Measurements from ENCODE around the gene NIM1K.

DNA sequence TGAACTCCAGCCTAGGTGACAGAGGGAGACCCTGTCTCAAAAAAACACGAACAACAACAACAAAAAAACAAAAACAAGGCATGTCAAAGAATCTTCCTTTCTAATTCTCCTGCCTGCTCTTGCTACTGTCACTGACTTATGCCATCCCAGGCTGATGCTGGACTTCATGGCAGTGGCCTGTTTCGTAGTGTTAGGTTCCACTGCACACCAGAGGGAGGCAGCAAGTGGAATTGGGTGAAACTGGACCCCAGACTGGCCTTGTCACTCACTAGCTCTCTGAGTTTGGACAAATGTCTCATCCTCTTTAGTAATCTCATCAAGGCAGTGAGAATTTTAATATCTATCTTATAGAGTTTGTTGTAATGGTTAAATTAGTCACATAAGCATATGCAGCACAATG, 12.9 kb downstream of the NIM1K start:
- no peak for TF ChIP-seq NR1H2 (CRISPR knock-in tag; IDR thresholded peaks at IDR 0.05)
- TF ChIP-seq RELA (CRISPR knock-in tag; IDR thresholded peaks at IDR 0.05; ENCODE audit: borderline replicate concordance) = no peak
- TF ChIP-seq, protein P1, sequence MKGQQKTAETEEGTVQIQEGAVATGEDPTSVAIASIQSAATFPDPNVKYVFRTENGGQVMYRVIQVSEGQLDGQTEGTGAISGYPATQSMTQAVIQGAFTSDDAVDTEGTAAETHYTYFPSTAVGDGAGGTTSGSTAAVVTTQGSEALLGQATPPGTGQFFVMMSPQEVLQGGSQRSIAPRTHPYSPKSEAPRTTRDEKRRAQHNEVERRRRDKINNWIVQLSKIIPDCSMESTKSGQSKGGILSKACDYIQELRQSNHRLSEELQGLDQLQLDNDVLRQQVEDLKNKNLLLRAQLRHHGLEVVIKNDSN (CRISPR knock-in tag; IDR thresholded peaks at IDR 0.05) = no peak
- TF ChIP-seq, protein P2, sequence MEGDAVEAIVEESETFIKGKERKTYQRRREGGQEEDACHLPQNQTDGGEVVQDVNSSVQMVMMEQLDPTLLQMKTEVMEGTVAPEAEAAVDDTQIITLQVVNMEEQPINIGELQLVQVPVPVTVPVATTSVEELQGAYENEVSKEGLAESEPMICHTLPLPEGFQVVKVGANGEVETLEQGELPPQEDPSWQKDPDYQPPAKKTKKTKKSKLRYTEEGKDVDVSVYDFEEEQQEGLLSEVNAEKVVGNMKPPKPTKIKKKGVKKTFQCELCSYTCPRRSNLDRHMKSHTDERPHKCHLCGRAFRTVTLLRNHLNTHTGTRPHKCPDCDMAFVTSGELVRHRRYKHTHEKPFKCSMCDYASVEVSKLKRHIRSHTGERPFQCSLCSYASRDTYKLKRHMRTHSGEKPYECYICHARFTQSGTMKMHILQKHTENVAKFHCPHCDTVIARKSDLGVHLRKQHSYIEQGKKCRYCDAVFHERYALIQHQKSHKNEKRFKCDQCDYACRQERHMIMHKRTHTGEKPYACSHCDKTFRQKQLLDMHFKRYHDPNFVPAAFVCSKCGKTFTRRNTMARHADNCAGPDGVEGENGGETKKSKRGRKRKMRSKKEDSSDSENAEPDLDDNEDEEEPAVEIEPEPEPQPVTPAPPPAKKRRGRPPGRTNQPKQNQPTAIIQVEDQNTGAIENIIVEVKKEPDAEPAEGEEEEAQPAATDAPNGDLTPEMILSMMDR (IDR thresholded peaks at IDR 0.05) = no peak
